PC-9 (cell line): ENCODE measurements around the gene VGF.

Source experiments
- CTCF ChIP-seq: fragments of 200-600 bp; sonication (generic); conservative IDR thresholded peaks from 2 replicates; pipeline ENCODE4 v1.6.1; 2017; ENCODE audit warnings: mixed run types, antibody characterized with exemption, mild to moderate bottlenecking, moderate library complexity
- EZH2 ChIP-seq: fragments of 200-600 bp; sonication (generic); IDR thresholded peaks from 2 replicates; pipeline ENCODE4 v1.8.0; 2017; ENCODE audit warnings: antibody characterized with exemption, low read depth

GRCh38 chr7:101128040-101128834 lies 37.1 kb downstream of the VGF start:
- TF ChIP-seq CTCF (no peak), EZH2 (no peak)
